HG02938 (cell line): ENCODE measurements around the gene CORO7.

Experiments
- ATAC-seq: cut with Tn5 transposase; IDR thresholded peaks from one replicate; pipeline ENCODE4 v1.9.1; 2021; ENCODE audit warnings: mild to moderate bottlenecking, moderate library complexity; ENCODE audit not compliant: unreplicated experiment

The CORO7 gene

GRCh38 chr16:4385789-4386450 is 30.5 kb downstream of the CORO7 start:
- ATAC-seq, result no peak

GRCh38 chr16:4385066-4385788 is 31.2 kb downstream of the CORO7 start:
- no peak for ATAC-seq

GRCh38 chr16:4384509-4384942 is 31.9 kb downstream of the CORO7 start:
- no peak for ATAC-seq

- ATAC-seq, result no peak
Observed at GRCh38 chr16:4383591-4384444, 32.6 kb downstream of the CORO7 start.

GRCh38 chr16:4382795-4383357 is 33.5 kb downstream of the CORO7 start:
- ATAC-seq, result no peak

- no peak for ATAC-seq
Observed at GRCh38 chr16:4381935-4382794, 34.2 kb downstream of the CORO7 start.

GRCh38 chr16:4381072-4381934 is 35.1 kb downstream of the CORO7 start:
- ATAC-seq, result no peak

- ATAC-seq, result no peak
Observed at GRCh38 chr16:4380119-4381063, 36.0 kb downstream of the CORO7 start.

GRCh38 chr16:4378999-4379690 is 37.3 kb downstream of the CORO7 start:
- ATAC-seq, result no peak

GRCh38 chr16:4378161-4378666 is 38.2 kb downstream of the CORO7 start:
- ATAC-seq, result no peak

- no peak for ATAC-seq
Observed at GRCh38 chr16:4377573-4378154, 38.7 kb downstream of the CORO7 start.

GRCh38 chr16:4376893-4377572 is 39.4 kb downstream of the CORO7 start:
- no peak for ATAC-seq

GRCh38 chr16:4376126-4376892 is 40.1 kb downstream of the CORO7 start:
- ATAC-seq, result no peak

- no peak for ATAC-seq
Observed at GRCh38 chr16:4375717-4376116, 40.7 kb downstream of the CORO7 start.

GRCh38 chr16:4373909-4374742 is 42.3 kb downstream of the CORO7 start:
- ATAC-seq, result no peak
